Natural killer cell (primary cell): ENCODE results near the gene GPRIN3. TPM values are rescaled to one million over a fixed set of nuclear protein-coding genes. Genes with fewer than 3 reads are reported as not detected.

Source experiments
- ATAC-seq, 3 donors: fragments of 150-1000 bp in 2 of 3; fragments of 200-7000 bp in 1 of 3; cut with Tn5 transposase; 1 replicate in 1 of 3; 2 replicates in 2 of 3; pipeline ENCODE4 v1.10.0; 2021; ENCODE audit warnings: mild to moderate bottlenecking in 2 of 3, moderate library complexity in 2 of 3
- DNase-seq, 2 donors: peaks; one replicate each; pipeline versions ENCODE4 v3.0.0 to v3.0.0-alpha.2; 2013 to 2021; ENCODE audit warnings: mixed read lengths in 1 of 2
- H3K27ac ChIP-seq: one replicate; pipeline ENCODE4 v1.5.1; 2013; ENCODE audit warnings: mild to moderate bottlenecking, low read length
- H3K27me3 ChIP-seq: one replicate; pipeline ENCODE4 v1.6.1; 2013; ENCODE audit warnings: low read length; ENCODE audit not compliant: control insufficient read depth, insufficient read depth
- H3K36me3 ChIP-seq: one replicate; pipeline ENCODE4 v1.6.1; 2013; ENCODE audit warnings: low read length; ENCODE audit not compliant: control insufficient read depth, insufficient read depth
- H3K4me1 ChIP-seq: one replicate; pipeline ENCODE4 v1.6.1; 2013; ENCODE audit warnings: low read length; ENCODE audit not compliant: control insufficient read depth, insufficient read depth
- H3K4me3 ChIP-seq: one replicate; pipeline ENCODE4 v1.5.1; 2013; ENCODE audit warnings: low read length
- H3K9me3 ChIP-seq: one replicate; pipeline ENCODE4 v1.6.1; 2013; ENCODE audit warnings: low read length; ENCODE audit not compliant: control insufficient read depth, insufficient read depth
- H3K27ac Mint-ChIP-seq, 2 donors: one replicate each; pipeline ENCODE4 v1.8.0; 2022; ENCODE audit warnings: mild to moderate bottlenecking in 2 of 2, mixed read lengths in 2 of 2, moderate library complexity in 1 of 2
- H3K27me3 Mint-ChIP-seq, 2 donors: one replicate each; pipeline ENCODE4 v1.8.0; 2022; ENCODE audit warnings: low read depth in 2 of 2, mixed read lengths in 2 of 2
- H3K36me3 Mint-ChIP-seq: one replicate; pipeline ENCODE4 v1.8.0; 2022; ENCODE audit warnings: mixed read lengths
- H3K4me1 Mint-ChIP-seq, 2 donors: one replicate each; pipeline ENCODE4 v1.8.0; 2022; ENCODE audit warnings: mixed read lengths in 2 of 2
- H3K4me3 Mint-ChIP-seq: one replicate; pipeline ENCODE4 v1.8.0; 2022; ENCODE audit warnings: mild to moderate bottlenecking, moderate library complexity, mixed read lengths
- H3K9me3 Mint-ChIP-seq, 2 donors: one replicate each; pipeline ENCODE4 v1.8.0; 2022; ENCODE audit warnings: mixed read lengths in 2 of 2
- WGBS: methylation state at CpG from one replicate; pipeline ENCODE4 v1.1.7; 2013; ENCODE audit warnings: missing lambda C conversion rate; ENCODE audit not compliant: insufficient coverage; 5-methylcytosine and 5-hydroxymethylcytosine counted together
- intact Hi-C: fragments of 100-400 bp; cut with micrococcal nuclease; formaldehyde crosslinking; loops from one replicate; pipeline ENCODE4 v1.14.2; 2022
- total RNA-seq, 4 donors: library from RNA; stranded (reverse); fragments of 120-200 nt in 1 of 4; gene quantifications; one replicate each; pipeline versions ENCODE4 v1.2.3 to v1.2.4, GENCODE V29; 2013 to 2022
- TF ChIP-seq, protein P1 (sequence below): fragments of 200-600 bp; IDR thresholded peaks from one replicate; pipeline ENCODE4 v1.8.0; 2022; ENCODE audit warnings: antibody characterized with exemption

Gene GPRIN3
- total RNA-seq, 3 donors from 2014 or later (not counting 1 experiment from before 2014, with no cell fraction given) = 48.3 to 50.7 (median 48.5) TPM

DNA sequence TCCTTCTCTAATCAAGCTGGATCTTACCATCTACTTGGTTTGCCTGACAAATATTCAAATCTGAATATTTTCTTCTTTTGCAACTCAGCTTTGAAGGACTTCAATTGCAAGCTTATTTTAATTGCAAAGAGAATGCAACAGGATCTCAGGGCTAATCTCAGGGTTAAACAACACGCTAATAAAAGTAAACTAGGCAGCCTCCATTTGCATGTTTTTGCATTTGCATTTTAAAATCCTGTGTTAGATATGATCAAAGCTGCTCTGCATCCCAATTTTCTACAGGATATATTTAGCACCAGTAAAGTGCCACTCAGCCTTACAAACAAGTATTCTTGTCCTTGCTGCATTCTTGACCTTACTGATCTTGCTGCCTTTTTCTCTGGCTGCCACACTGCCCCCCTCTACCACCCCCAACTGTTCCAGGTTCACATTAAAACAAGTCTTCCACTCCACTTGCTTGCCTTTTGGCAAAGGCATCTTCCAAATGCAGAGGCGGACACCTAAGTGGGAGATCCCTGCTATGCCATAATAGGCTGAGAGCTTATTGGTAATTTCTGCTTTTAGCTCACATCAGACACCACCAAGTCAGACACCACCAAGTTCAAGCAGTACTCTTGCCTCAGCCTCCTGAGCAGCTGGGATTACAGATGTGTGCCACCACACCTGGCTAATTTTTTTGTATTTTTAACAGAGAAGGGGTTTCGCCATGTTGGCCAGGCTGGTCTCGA is 48.1 kb downstream of the GPRIN3 start:
- H3K27me3 Mint-ChIP-seq = no peaks in the 10 kb centered on the region
- no peaks in the 10 kb centered on the region for H3K27me3 ChIP-seq
- H3K27ac Mint-ChIP-seq = peak overlapping the region; percentile 24 to 78
- peaks cover 85 to 87% of the 10 kb centered on the region in 2 donors for H3K4me1 Mint-ChIP-seq
- intact Hi-C loops = loop anchor here (10.0 kb wide), 1 partner anchor 175 kb away; no protein-coding TSS in a partner anchor
- 94% methylated on average over 4 of the region's 4 CpGs for WGBS
- no peak overlapping the region for H3K4me3 ChIP-seq
- no peak overlapping the region for H3K27ac ChIP-seq
- TF ChIP-seq, protein P1, sequence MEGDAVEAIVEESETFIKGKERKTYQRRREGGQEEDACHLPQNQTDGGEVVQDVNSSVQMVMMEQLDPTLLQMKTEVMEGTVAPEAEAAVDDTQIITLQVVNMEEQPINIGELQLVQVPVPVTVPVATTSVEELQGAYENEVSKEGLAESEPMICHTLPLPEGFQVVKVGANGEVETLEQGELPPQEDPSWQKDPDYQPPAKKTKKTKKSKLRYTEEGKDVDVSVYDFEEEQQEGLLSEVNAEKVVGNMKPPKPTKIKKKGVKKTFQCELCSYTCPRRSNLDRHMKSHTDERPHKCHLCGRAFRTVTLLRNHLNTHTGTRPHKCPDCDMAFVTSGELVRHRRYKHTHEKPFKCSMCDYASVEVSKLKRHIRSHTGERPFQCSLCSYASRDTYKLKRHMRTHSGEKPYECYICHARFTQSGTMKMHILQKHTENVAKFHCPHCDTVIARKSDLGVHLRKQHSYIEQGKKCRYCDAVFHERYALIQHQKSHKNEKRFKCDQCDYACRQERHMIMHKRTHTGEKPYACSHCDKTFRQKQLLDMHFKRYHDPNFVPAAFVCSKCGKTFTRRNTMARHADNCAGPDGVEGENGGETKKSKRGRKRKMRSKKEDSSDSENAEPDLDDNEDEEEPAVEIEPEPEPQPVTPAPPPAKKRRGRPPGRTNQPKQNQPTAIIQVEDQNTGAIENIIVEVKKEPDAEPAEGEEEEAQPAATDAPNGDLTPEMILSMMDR = no peak
- no peak overlapping the region for H3K4me3 Mint-ChIP-seq
- H3K9me3 ChIP-seq = no peaks in the 10 kb centered on the region
- no peaks in the 10 kb centered on the region for H3K36me3 ChIP-seq
- H3K36me3 Mint-ChIP-seq = no peaks in the 10 kb centered on the region
- H3K9me3 Mint-ChIP-seq = peaks cover 0 to 2% of the 10 kb centered on the region in 2 donors
- no peak for ATAC-seq
- H3K4me1 ChIP-seq = peaks cover 37% of the 10 kb centered on the region
- DNase-seq = no peak

- Histone ChIP-seq H3K36me3 (no peaks in the 10 kb centered on the region), H3K4me1 (peaks cover 35% of the 10 kb centered on the region), H3K4me3 (no peak overlapping the region), H3K27me3 (no peaks in the 10 kb centered on the region), H3K9me3 (no peaks in the 10 kb centered on the region), H3K27ac (no peak overlapping the region)
- DNase-seq (no peak), ATAC-seq (no peak)
- Mint-ChIP-seq H3K4me1 (peaks cover 78 to 84% of the 10 kb centered on the region in 2 donors), H3K9me3 (peaks cover 0 to 2% of the 10 kb centered on the region in 2 donors), H3K36me3 (no peaks in the 10 kb centered on the region), H3K27me3 (no peaks in the 10 kb centered on the region), H3K4me3 (no peak overlapping the region), H3K27ac (peak overlapping the region; percentile 21 to 74)
- TF ChIP-seq, protein P1 = no peak
- intact Hi-C loops = loop anchor here (10.0 kb wide), 1 partner anchor 176 kb away; no protein-coding TSS in a partner anchor
- 95% methylated on average over 6 of the region's 6 CpGs for WGBS
Observed at GRCh38 chr4:89258506-89258905, 49.1 kb downstream of the GPRIN3 start.

DNA sequence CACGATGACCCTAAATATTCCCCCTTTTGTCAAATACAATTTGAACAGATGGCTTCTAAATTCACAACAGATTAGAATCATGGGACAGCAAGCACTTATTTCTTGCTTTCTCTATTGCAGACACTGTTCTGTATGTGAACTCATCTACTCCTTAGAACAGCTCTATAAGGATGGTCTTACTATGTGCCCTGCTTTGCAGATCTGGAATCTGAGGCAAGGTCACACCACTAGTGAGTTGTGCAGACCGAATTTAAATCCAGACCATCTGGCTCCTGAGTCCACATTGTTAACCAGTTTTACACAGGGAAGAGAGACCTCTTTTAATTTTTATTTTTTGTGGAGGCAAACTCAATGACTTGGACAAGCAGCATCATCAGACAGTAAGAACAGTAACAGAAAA is 50.2 kb downstream of the GPRIN3 start:
- intact Hi-C loops = loop anchor here (10.0 kb wide), 1 partner anchor 177 kb away; no protein-coding TSS in a partner anchor
- Mint-ChIP-seq H3K4me1 (peaks cover 66 to 82% of the 10 kb centered on the region in 2 donors), H3K4me3 (no peak overlapping the region), H3K27me3 (no peaks in the 10 kb centered on the region), H3K27ac (peak overlapping the region; percentile 74 to 83), H3K9me3 (peaks cover 0 to 2% of the 10 kb centered on the region in 2 donors), H3K36me3 (no peaks in the 10 kb centered on the region)
- DNase-seq (no peak), ATAC-seq (no peak)
- Histone ChIP-seq H3K4me1 (peaks cover 30% of the 10 kb centered on the region), H3K9me3 (no peaks in the 10 kb centered on the region), H3K27me3 (no peaks in the 10 kb centered on the region), H3K4me3 (no peak overlapping the region), H3K27ac (no peak overlapping the region), H3K36me3 (no peaks in the 10 kb centered on the region)
- WGBS = 96% methylated on average over 2 of the region's 2 CpGs
- TF ChIP-seq, protein P1 = no peak
